NCI-H226 (cell line): ENCODE results near the gene ACBD6.
"Not testable (repeated sequence)": the region's sequence is repeated elsewhere in the genome, so short reads cannot be mapped to it uniquely, and the experiment has no call there.

Experiments used
- DNase-seq: peaks from one replicate; pipeline ENCODE4 v3.0.0-alpha.2; 2015

The ACBD6 gene

GRCh38 chr1:180486092-180486491 is 16.3 kb downstream of the ACBD6 start:
- DNase-seq: no peak

- DNase-seq: no peak
Measured at GRCh38 chr1:180484490-180484889, 17.9 kb downstream of the ACBD6 start.

GRCh38 chr1:180482425-180483275 is 19.7 kb downstream of the ACBD6 start:
- DNase-seq: peak; percentile 35

GRCh38 chr1:180470031-180470430 is 32.3 kb downstream of the ACBD6 start:
- DNase-seq: no peak

- DNase-seq: no peak
Measured at GRCh38 chr1:180468311-180468710, 34.1 kb downstream of the ACBD6 start.

- no peak for DNase-seq
Measured at GRCh38 chr1:180462102-180462501, 40.3 kb downstream of the ACBD6 start.

- not testable (repeated sequence) for DNase-seq
Measured at GRCh38 chr1:180461682-180462081, 40.7 kb downstream of the ACBD6 start.

- no peak for DNase-seq
Measured at GRCh38 chr1:180458807-180459206, 43.6 kb downstream of the ACBD6 start.

GRCh38 chr1:180456191-180456590 is 46.2 kb downstream of the ACBD6 start:
- no peak for DNase-seq

- DNase-seq: no peak
Measured at GRCh38 chr1:180451504-180451903, 50.9 kb downstream of the ACBD6 start.

GRCh38 chr1:180444522-180444921 is 57.9 kb downstream of the ACBD6 start:
- no peak for DNase-seq

- no peak for DNase-seq
Measured at GRCh38 chr1:180440335-180440734, 62.0 kb downstream of the ACBD6 start.

GRCh38 chr1:180435566-180435965 is 66.8 kb downstream of the ACBD6 start:
- no peak for DNase-seq

GRCh38 chr1:180433873-180434272 is 68.5 kb downstream of the ACBD6 start:
- DNase-seq: no peak

GRCh38 chr1:180431683-180432082 is 70.7 kb downstream of the ACBD6 start:
- no peak for DNase-seq

GRCh38 chr1:180428782-180429695 is 73.3 kb downstream of the ACBD6 start:
- DNase-seq: no peak

- DNase-seq: no peak
Measured at GRCh38 chr1:180425952-180426351, 76.4 kb downstream of the ACBD6 start.

GRCh38 chr1:180424848-180425457 is 77.4 kb downstream of the ACBD6 start:
- no peak for DNase-seq

GRCh38 chr1:180421614-180422013 is 80.8 kb downstream of the ACBD6 start:
- DNase-seq: no peak

- not testable (repeated sequence) for DNase-seq
Measured at GRCh38 chr1:180421145-180421544, 81.2 kb downstream of the ACBD6 start.

GRCh38 chr1:180415985-180416633 is 86.3 kb downstream of the ACBD6 start:
- DNase-seq: peak; percentile 3

- DNase-seq: no peak
Measured at GRCh38 chr1:180415236-180415848, 87.0 kb downstream of the ACBD6 start.
